Measurements from ENCODE around the gene ETV6. TPM values are rescaled to one million over a fixed set of nuclear protein-coding genes. Genes with fewer than 3 reads are reported as not detected.

Gene ETV6
- total and polyA plus RNA-seq, 2 of the 8 experiments (the other 6 are each of a cell fraction or from before 2014, with no cell fraction given): 5.5 to 23.9 TPM

GRCh38 chr12:11870041-11870451 lies 220.6 kb downstream of the ETV6 start (continued):
- TF ChIP-seq CHD7 (IDR thresholded peaks at IDR 0.05; ENCODE audit: insufficient replicate concordance, low read length) (no peak), RNF2 (IDR thresholded peaks at IDR 0.05; ENCODE audit: borderline replicate concordance, low read depth, low read length, missing control alignments, poor library complexity, severe bottlenecking) (no peak), ATF3 (IDR thresholded peaks at IDR 0.05; ENCODE audit: insufficient read depth, low read depth, low read length) (no peak), CHD2 (IDR thresholded peaks at IDR 0.05; ENCODE audit: low read length) (no peak), EGR1 (IDR thresholded peaks at IDR 0.05; ENCODE audit: borderline replicate concordance, low read depth, low read length) (no peak)

Data from H1 (cell line).